ENCODE measurements around the gene WNT3.

- TF ChIP-seq POLR2A (IDR thresholded peaks at IDR 0.05), result no peak
- TF ChIP-seq, protein P1, sequence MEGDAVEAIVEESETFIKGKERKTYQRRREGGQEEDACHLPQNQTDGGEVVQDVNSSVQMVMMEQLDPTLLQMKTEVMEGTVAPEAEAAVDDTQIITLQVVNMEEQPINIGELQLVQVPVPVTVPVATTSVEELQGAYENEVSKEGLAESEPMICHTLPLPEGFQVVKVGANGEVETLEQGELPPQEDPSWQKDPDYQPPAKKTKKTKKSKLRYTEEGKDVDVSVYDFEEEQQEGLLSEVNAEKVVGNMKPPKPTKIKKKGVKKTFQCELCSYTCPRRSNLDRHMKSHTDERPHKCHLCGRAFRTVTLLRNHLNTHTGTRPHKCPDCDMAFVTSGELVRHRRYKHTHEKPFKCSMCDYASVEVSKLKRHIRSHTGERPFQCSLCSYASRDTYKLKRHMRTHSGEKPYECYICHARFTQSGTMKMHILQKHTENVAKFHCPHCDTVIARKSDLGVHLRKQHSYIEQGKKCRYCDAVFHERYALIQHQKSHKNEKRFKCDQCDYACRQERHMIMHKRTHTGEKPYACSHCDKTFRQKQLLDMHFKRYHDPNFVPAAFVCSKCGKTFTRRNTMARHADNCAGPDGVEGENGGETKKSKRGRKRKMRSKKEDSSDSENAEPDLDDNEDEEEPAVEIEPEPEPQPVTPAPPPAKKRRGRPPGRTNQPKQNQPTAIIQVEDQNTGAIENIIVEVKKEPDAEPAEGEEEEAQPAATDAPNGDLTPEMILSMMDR (IDR thresholded peaks at IDR 0.05), result no peak
Measured at GRCh38 chr17:46737326-46737725, 81.2 kb downstream of the WNT3 start.

Measured in lower leg skin (tissue), 3 donors.